ENCODE data around the gene C1GALT1C1L. TPM values are rescaled to one million over a fixed set of nuclear protein-coding genes. Genes with fewer than 3 reads are reported as not detected.

Gene C1GALT1C1L
- total RNA-seq (ENCODE audit: low replicate concordance): 0.24 TPM in 1 of 2 replicates, not detected in the other
- long read RNA-seq, partial matches to known transcripts: 0 of 1 reads
- long read RNA-seq, other reads (novel, unspliced or antisense): 0 of 1 reads

GRCh38 chr2:43676322-43677050 is at the start of gene C1GALT1C1L:
TSS of gene C1GALT1C1L (minus strand) at chr2:43676429. CDS start at chr2:43676322, 107 bp downstream.
- Mint-ChIP-seq H3K27ac (no peak within 1 kb of the TSS), H3K9me3 (no peaks in the 10 kb centered on the region), H3K4me3 (no peak within 1 kb of the TSS), H3K4me1 (ENCODE audit: unreplicated experiment) (no peaks in the 10 kb centered on the region), H3K27me3 (peaks cover 3% of the 10 kb centered on the region), H3K36me3 (no peaks in the 10 kb centered on the region)
- no peak for TF ChIP-seq CTCF (conservative IDR thresholded peaks at IDR 0.05)
- DNase-seq (ENCODE audit: extremely low spot score, unreplicated experiment): peak; percentile 68

GRCh38 chr2:43725711-43726246 is 49.5 kb upstream of the C1GALT1C1L start:
- DNase-seq (ENCODE audit: extremely low spot score, unreplicated experiment): no peak
- no peaks in the 10 kb centered on the region for H3K9me3 Mint-ChIP-seq
- H3K36me3 Mint-ChIP-seq: no peaks in the 10 kb centered on the region
- peaks cover 4% of the 10 kb centered on the region for H3K27me3 Mint-ChIP-seq
- no peak for TF ChIP-seq CTCF (conservative IDR thresholded peaks at IDR 0.05)
- H3K4me3 Mint-ChIP-seq: no peak overlapping the region
- H3K4me1 Mint-ChIP-seq (ENCODE audit: unreplicated experiment): peaks cover 11% of the 10 kb centered on the region
- no peak overlapping the region for H3K27ac Mint-ChIP-seq

- no peak for DNase-seq (ENCODE audit: extremely low spot score, unreplicated experiment)
- Mint-ChIP-seq H3K27ac (peak overlapping the region; percentile 61), H3K36me3 (no peaks in the 10 kb centered on the region), H3K9me3 (no peaks in the 10 kb centered on the region), H3K27me3 (peaks cover 4% of the 10 kb centered on the region), H3K4me3 (peak overlapping the region; percentile 58), H3K4me1 (ENCODE audit: unreplicated experiment) (peaks cover 11% of the 10 kb centered on the region)
- no peak for TF ChIP-seq CTCF (conservative IDR thresholded peaks at IDR 0.05)
Measured at GRCh38 chr2:43724728-43725526, 48.7 kb upstream of the C1GALT1C1L start.

GRCh38 chr2:43718530-43719124 is 42.4 kb upstream of the C1GALT1C1L start:
- Mint-ChIP-seq H3K27me3 (peaks cover 1% of the 10 kb centered on the region), H3K36me3 (no peaks in the 10 kb centered on the region), H3K4me1 (ENCODE audit: unreplicated experiment) (no peaks in the 10 kb centered on the region), H3K27ac (no peak overlapping the region), H3K4me3 (no peak overlapping the region), H3K9me3 (no peaks in the 10 kb centered on the region)
- no peak for DNase-seq (ENCODE audit: extremely low spot score, unreplicated experiment)
- no peak for TF ChIP-seq CTCF (conservative IDR thresholded peaks at IDR 0.05)

GRCh38 chr2:43717322-43717721 is 41.1 kb upstream of the C1GALT1C1L start:
- no peaks in the 10 kb centered on the region for H3K36me3 Mint-ChIP-seq
- no peaks in the 10 kb centered on the region for H3K4me1 Mint-ChIP-seq (ENCODE audit: unreplicated experiment)
- H3K4me3 Mint-ChIP-seq: no peak overlapping the region
- H3K27ac Mint-ChIP-seq: no peak overlapping the region
- DNase-seq (ENCODE audit: extremely low spot score, unreplicated experiment): no peak
- no peaks in the 10 kb centered on the region for H3K9me3 Mint-ChIP-seq
- TF ChIP-seq CTCF (conservative IDR thresholded peaks at IDR 0.05): no peak
- H3K27me3 Mint-ChIP-seq: no peaks in the 10 kb centered on the region

Data from type B pancreatic cell (in vitro differentiated cells).